ENCODE measurements around the gene LRRC41. TPM values are rescaled to one million over a fixed set of nuclear protein-coding genes. Genes with fewer than 3 reads are reported as not detected.

Gene LRRC41
- total RNA-seq, 1 experiment from 2014 or later: 38.1 TPM

DNA sequence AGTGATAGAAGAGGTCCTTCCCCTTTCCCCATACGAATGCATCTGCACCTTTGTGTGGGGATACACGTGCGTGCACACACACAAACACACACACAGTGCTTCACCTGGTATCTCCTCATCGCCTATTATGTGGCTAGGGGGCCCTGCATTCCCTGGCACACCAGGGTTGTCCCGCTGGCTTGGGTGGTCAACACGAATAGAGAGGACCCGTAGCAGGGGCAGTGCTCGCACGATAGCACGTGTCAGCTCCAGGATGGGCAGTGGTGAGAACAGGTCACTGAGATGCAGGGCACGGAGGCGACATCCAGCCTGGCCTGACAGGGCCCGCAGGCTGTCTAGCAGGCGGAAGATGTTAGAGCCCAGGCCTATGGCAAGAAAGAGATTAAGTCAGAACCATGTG, 22.4 kb downstream of the LRRC41 start:
- DNase-seq (ENCODE audit: low read depth, low spot score) (no peak), ATAC-seq (no peak)
- intact Hi-C loops (cut with micrococcal nuclease): no loop called here
- Histone ChIP-seq H3K9me2 (ENCODE audit: insufficient read depth) (no peaks in the 10 kb centered on the region), H3K4me3 (replicated peaks in 1 of 2; ENCODE audit: low read depth in 1 of 2, low read length in 2 of 2) (no peak overlapping the region), H3K9me3 (ENCODE audit: control insufficient read depth in 1 of 2, insufficient read depth in 1 of 2, low read depth in 1 of 2, low read length in 2 of 2) (no peaks in the 10 kb centered on the region), H3K9ac (ENCODE audit: low read length) (no peak overlapping the region), H3K27me3 (ENCODE audit: insufficient read depth, low read length) (no peaks in the 10 kb centered on the region), H3K4me2 (ENCODE audit: low read length) (no peak overlapping the region), H2AFZ (ENCODE audit: low read depth, low read length, poor library complexity, severe bottlenecking) (no peak overlapping the region), H3K36me3 (ENCODE audit: control insufficient read depth in 1 of 2, insufficient read depth in 2 of 2, low read length in 2 of 2) (peaks cover 17 to 48% of the 10 kb centered on the region in 2 experiments; a peak in 3 of 4 replicates), H4K20me1 (ENCODE audit: insufficient read depth) (no peaks in the 10 kb centered on the region), H3K4me1 (ENCODE audit: control insufficient read depth in 1 of 2, insufficient read depth in 2 of 2, low read length in 2 of 2) (no peaks in the 10 kb centered on the region), H3K27ac (ENCODE audit: low read depth, low read length) (no peak overlapping the region), H3K79me2 (ENCODE audit: insufficient read depth, low read length) (no peaks in the 10 kb centered on the region)
- ChIA-PET RAD21 (ENCODE audit: low non-redundant PET in 1 of 2, low total read pairs in 2 of 2, uncharacterized antibody in 2 of 2, unreplicated experiment in 2 of 2) (no interaction called here), POLR2A (no interaction called here), CTCF (no interaction called here)
- TF ChIP-seq SIN3A (IDR thresholded peaks at IDR 0.05; ENCODE audit: low read depth): no peak
- no peak for TF ChIP-seq SP1 (IDR thresholded peaks at IDR 0.05; ENCODE audit: low read depth)
- TF ChIP-seq CEBPB (IDR thresholded peaks at IDR 0.05; ENCODE audit: low read depth): no peak
- no peak for TF ChIP-seq EZH2 (IDR thresholded peaks at IDR 0.05)
- TF ChIP-seq, protein P1, sequence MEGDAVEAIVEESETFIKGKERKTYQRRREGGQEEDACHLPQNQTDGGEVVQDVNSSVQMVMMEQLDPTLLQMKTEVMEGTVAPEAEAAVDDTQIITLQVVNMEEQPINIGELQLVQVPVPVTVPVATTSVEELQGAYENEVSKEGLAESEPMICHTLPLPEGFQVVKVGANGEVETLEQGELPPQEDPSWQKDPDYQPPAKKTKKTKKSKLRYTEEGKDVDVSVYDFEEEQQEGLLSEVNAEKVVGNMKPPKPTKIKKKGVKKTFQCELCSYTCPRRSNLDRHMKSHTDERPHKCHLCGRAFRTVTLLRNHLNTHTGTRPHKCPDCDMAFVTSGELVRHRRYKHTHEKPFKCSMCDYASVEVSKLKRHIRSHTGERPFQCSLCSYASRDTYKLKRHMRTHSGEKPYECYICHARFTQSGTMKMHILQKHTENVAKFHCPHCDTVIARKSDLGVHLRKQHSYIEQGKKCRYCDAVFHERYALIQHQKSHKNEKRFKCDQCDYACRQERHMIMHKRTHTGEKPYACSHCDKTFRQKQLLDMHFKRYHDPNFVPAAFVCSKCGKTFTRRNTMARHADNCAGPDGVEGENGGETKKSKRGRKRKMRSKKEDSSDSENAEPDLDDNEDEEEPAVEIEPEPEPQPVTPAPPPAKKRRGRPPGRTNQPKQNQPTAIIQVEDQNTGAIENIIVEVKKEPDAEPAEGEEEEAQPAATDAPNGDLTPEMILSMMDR (IDR thresholded peaks at IDR 0.05 in 2 of 3, conservative IDR thresholded peaks at IDR 0.05 in 1 of 3; ENCODE audit: borderline replicate concordance in 1 of 3, insufficient read depth in 1 of 3, low read depth in 2 of 3, low read length in 2 of 3): no peak
- no peak for TF ChIP-seq EZH2phosphoT487 (IDR thresholded peaks at IDR 0.05; ENCODE audit: borderline replicate concordance)
- no peak for TF ChIP-seq POLR2AphosphoS5 (IDR thresholded peaks at IDR 0.05; ENCODE audit: low read depth, low read length)
- TF ChIP-seq RAD21 (IDR thresholded peaks at IDR 0.05; ENCODE audit: low read depth): no peak
- no peak for TF ChIP-seq REST (IDR thresholded peaks at IDR 0.05; ENCODE audit: low read depth)
- TF ChIP-seq, protein P2, sequence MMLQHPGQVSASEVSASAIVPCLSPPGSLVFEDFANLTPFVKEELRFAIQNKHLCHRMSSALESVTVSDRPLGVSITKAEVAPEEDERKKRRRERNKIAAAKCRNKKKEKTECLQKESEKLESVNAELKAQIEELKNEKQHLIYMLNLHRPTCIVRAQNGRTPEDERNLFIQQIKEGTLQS (IDR thresholded peaks at IDR 0.05): no peak
- no peak for TF ChIP-seq SRF (IDR thresholded peaks at IDR 0.05; ENCODE audit: low read depth)
- no peak for TF ChIP-seq YY1 (IDR thresholded peaks at IDR 0.05; ENCODE audit: extremely low read depth, insufficient replicate concordance, low read depth, low read length)
- TF ChIP-seq POLR2A (IDR thresholded peaks at IDR 0.05; ENCODE audit: borderline replicate concordance, extremely low read depth, insufficient read depth, insufficient read length): no peak
- TF ChIP-seq ELF1 (IDR thresholded peaks at IDR 0.05; ENCODE audit: borderline replicate concordance, low read depth): no peak
- TF ChIP-seq ZBTB33 (IDR thresholded peaks at IDR 0.05; ENCODE audit: extremely low read depth, insufficient replicate concordance, low read length): no peak
- BruUV-seq (replicated peaks): no TSS peak
